ENCODE data around the gene NET1. TPM values are rescaled to one million over a fixed set of nuclear protein-coding genes. Genes with fewer than 3 reads are reported as not detected.

The NET1 gene
- polyA plus RNA-seq, 2 of the 4 experiments (the other 2 are of a cell fraction) = 42.9 to 132 TPM

DNA sequence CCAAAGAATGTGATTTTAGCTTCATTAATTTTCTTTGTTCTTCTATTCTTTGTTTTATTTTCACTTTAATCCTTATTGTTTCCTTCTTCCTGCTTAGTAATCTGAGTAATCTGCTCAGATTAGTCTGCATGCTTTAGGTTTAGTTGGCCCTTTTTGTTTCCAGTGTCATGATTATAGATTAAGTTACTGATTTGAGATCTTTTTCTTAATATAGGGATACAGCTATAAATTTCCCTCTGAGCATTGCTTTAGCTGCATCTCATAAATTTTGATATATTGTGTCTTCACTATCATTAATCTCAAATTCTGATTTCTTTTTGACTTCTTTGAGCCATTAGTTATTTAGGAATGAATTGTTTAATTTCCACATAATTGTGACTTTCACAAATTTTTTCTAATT lies 6.2 kb downstream of the NET1 start:
- TF ChIP-seq EP300 (IDR thresholded peaks at IDR 0.05) = no peak
- TF ChIP-seq ZNF302 (CRISPR knock-in tag; IDR thresholded peaks at IDR 0.05) = 0 out of 2 replicates have a peak, but pooled peaks have one; percentile 17
- TF ChIP-seq FOXS1 (CRISPR knock-in tag; IDR thresholded peaks at IDR 0.05) = 0 out of 2 replicates have a peak, but pooled peaks have one; percentile 14
- TF ChIP-seq JUNB (IDR thresholded peaks at IDR 0.05) = no peak
- 0 out of 2 replicates have a peak, but pooled peaks have one; percentile 25 for TF ChIP-seq EHF (CRISPR knock-in tag; IDR thresholded peaks at IDR 0.05)
- ATAC-seq (no peak), FAIRE-seq (no peak), DNase-seq (ENCODE audit: low read depth in 1 of 2, low spot score in 1 of 2) (no peak)
- Histone ChIP-seq H3K27ac (no peak overlapping the region), H3K4me3 (no peak overlapping the region), H3K9me3 (peaks cover 21% of the 10 kb centered on the region), H3K4me2 (no peak overlapping the region), H3K4me1 (peaks cover 13% of the 10 kb centered on the region)
- ChIA-PET CTCF (interaction anchor here (0.9 to 2.6 kb wide), 3 partner anchors 15 to 604 kb away, joined by 3 to 8 read pairs (median 6); no protein-coding TSS in a partner anchor), POLR2A (no interaction called here)

DNA sequence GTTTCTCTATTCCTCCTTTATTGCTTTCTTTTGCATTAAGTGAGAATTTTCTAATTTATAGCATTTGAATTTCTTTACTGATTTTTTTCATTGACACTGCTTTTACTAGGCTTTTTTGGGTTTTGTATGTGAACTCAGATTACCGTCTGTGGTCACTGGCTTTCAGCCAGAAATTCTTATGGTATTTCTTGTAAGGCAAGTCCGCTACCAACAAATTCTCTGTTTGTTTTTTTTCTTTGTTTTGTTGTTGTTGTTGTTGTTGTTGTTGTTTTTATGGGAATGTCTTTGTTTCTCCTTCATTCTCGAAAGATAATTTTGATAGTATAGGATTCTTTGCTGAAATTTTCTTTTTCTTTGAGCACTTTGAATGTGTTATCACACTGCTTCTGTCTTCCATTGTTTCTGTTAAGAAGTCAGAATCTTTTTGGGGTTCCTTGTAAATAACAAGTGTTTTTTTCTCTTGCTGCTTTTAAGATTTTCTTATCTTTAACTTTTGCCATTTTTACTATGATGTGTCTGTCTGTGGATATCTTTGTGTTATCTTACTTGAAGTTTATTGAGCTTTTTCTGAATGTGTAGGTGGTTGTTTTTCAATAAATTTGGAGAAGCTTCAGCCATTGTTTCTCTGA lies 7.2 kb downstream of the NET1 start:
- H3K4me2 ChIP-seq = no peak overlapping the region
- ATAC-seq (no peak), FAIRE-seq (no peak), DNase-seq (ENCODE audit: low read depth in 1 of 2, low spot score in 1 of 2) (no peak)
- no peak overlapping the region for H3K27ac ChIP-seq
- ChIA-PET CTCF (interaction anchor here (0.9 to 2.6 kb wide), 4 partner anchors 14 to 605 kb away, joined by 3 to 8 read pairs (median 7); no protein-coding TSS in a partner anchor), POLR2A (no interaction called here)
- H3K4me1 ChIP-seq = peaks cover 5% of the 10 kb centered on the region
- H3K4me3 ChIP-seq = no peak overlapping the region
- WGBS (ENCODE audit: missing lambda C conversion rate) = 94% methylated on average over 3 of the region's 3 CpGs
- TF ChIP-seq, protein P1, sequence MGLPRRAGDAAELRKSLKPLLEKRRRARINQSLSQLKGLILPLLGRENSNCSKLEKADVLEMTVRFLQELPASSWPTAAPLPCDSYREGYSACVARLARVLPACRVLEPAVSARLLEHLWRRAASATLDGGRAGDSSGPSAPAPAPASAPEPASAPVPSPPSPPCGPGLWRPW (IDR thresholded peaks at IDR 0.05) = no peak
- TF ChIP-seq FOXS1 (CRISPR knock-in tag; IDR thresholded peaks at IDR 0.05) (no peak), EP300 (IDR thresholded peaks at IDR 0.05) (no peak), ESRRA (IDR thresholded peaks at IDR 0.05; ENCODE audit: borderline replicate concordance, low read length) (no peak), JUNB (IDR thresholded peaks at IDR 0.05) (no peak), BHLHE40 (IDR thresholded peaks at IDR 0.05; ENCODE audit: low read depth, low read length) (no peak), SMC3 (IDR thresholded peaks at IDR 0.05) (no peak), KDM5A (IDR thresholded peaks at IDR 0.05) (no peak), ZC3H11A (IDR thresholded peaks at IDR 0.05) (no peak), POLR2AphosphoS2 (conservative IDR thresholded peaks at IDR 0.05; ENCODE audit: low read length) (no peak), NR3C1 (IDR thresholded peaks at IDR 0.05) (no peak), ZNF302 (CRISPR knock-in tag; IDR thresholded peaks at IDR 0.05) (no peak), RFX5 (IDR thresholded peaks at IDR 0.05) (no peak), ZSCAN20 (CRISPR knock-in tag; IDR thresholded peaks at IDR 0.05) (no peak), HOXB5 (CRISPR knock-in tag; IDR thresholded peaks at IDR 0.05) (no peak)
- TF ChIP-seq, protein P2, sequence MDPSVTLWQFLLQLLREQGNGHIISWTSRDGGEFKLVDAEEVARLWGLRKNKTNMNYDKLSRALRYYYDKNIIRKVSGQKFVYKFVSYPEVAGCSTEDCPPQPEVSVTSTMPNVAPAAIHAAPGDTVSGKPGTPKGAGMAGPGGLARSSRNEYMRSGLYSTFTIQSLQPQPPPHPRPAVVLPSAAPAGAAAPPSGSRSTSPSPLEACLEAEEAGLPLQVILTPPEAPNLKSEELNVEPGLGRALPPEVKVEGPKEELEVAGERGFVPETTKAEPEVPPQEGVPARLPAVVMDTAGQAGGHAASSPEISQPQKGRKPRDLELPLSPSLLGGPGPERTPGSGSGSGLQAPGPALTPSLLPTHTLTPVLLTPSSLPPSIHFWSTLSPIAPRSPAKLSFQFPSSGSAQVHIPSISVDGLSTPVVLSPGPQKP (IDR thresholded peaks at IDR 0.05; ENCODE audit: low read depth, low read length) = no peak
- TF ChIP-seq, protein P3, sequence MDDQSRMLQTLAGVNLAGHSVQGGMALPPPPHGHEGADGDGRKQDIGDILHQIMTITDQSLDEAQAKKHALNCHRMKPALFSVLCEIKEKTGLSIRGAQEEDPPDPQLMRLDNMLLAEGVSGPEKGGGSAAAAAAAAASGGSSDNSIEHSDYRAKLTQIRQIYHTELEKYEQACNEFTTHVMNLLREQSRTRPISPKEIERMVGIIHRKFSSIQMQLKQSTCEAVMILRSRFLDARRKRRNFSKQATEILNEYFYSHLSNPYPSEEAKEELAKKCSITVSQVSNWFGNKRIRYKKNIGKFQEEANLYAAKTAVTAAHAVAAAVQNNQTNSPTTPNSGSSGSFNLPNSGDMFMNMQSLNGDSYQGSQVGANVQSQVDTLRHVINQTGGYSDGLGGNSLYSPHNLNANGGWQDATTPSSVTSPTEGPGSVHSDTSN (IDR thresholded peaks at IDR 0.05) = no peak
- peaks cover 21% of the 10 kb centered on the region for H3K9me3 ChIP-seq

DNA sequence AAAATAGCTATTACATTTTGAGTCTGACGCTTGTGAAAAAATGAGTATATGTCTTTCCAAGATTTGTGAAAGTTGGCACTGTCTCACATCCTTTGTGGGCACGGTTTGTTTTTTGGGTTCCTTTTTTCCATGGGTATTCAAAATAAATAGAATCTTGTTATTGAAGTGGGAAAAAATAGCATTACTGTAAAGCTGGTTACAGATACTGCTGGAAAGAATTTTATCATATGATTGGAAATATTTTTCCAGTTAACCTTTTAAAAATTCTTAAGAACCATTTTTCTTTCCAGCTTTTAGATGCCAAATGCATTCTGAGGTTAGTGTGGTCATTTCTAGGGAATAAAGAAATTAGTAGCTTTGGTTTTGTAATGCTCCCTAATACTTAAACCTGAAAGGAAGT lies 11.4 kb downstream of the NET1 start:
- peaks cover 12% of the 10 kb centered on the region for H3K9me3 ChIP-seq
- CTCF ChIA-PET = interaction anchor here (1.0 to 2.5 kb wide), 4 partner anchors 40 to 609 kb away, joined by 4 to 10 read pairs (median 4); no protein-coding TSS in a partner anchor
- peaks cover 20% of the 10 kb centered on the region for H3K4me1 ChIP-seq
- WGBS (ENCODE audit: missing lambda C conversion rate) = 51% methylated on average over 2 of the region's 2 CpGs
- TF ChIP-seq, protein P2 (IDR thresholded peaks at IDR 0.05; ENCODE audit: low read depth, low read length) = no peak
- TF ChIP-seq HEYL (CRISPR knock-in tag; IDR thresholded peaks at IDR 0.05) = no peak
- TF ChIP-seq, protein P4, sequence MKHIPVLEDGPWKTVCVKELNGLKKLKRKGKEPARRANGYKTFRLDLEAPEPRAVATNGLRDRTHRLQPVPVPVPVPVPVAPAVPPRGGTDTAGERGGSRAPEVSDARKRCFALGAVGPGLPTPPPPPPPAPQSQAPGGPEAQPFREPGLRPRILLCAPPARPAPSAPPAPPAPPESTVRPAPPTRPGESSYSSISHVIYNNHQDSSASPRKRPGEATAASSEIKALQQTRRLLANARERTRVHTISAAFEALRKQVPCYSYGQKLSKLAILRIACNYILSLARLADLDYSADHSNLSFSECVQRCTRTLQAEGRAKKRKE (CRISPR knock-in tag; IDR thresholded peaks at IDR 0.05; ENCODE audit: low read depth) = no peak
- TF ChIP-seq RNF2 (IDR thresholded peaks at IDR 0.05; ENCODE audit: borderline replicate concordance, low read depth) = no peak
- no peak for TF ChIP-seq MYC (IDR thresholded peaks at IDR 0.05; ENCODE audit: borderline replicate concordance, low read length)
- no peak for TF ChIP-seq NPAS2 (CRISPR knock-in tag; IDR thresholded peaks at IDR 0.05; ENCODE audit: borderline replicate concordance)
- TF ChIP-seq ZFP36 (IDR thresholded peaks at IDR 0.05; ENCODE audit: borderline replicate concordance, partially characterized antibody) = no peak
- no peak for TF ChIP-seq ZNF302 (CRISPR knock-in tag; IDR thresholded peaks at IDR 0.05)
- TF ChIP-seq, protein P5, sequence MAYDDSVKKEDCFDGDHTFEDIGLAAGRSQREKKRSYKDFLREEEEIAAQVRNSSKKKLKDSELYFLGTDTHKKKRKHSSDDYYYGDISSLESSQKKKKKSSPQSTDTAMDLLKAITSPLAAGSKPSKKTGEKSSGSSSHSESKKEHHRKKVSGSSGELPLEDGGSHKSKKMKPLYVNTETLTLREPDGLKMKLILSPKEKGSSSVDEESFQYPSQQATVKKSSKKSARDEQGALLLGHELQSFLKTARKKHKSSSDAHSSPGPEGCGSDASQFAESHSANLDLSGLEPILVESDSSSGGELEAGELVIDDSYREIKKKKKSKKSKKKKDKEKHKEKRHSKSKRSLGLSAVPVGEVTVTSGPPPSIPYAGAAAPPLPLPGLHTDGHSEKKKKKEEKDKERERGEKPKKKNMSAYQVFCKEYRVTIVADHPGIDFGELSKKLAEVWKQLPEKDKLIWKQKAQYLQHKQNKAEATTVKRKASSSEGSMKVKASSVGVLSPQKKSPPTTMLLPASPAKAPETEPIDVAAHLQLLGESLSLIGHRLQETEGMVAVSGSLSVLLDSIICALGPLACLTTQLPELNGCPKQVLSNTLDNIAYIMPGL (CRISPR knock-in tag; IDR thresholded peaks at IDR 0.05; ENCODE audit: borderline replicate concordance) = no peak
- TF ChIP-seq HOXB5 (CRISPR knock-in tag; IDR thresholded peaks at IDR 0.05) = no peak
- TF ChIP-seq, protein P6, sequence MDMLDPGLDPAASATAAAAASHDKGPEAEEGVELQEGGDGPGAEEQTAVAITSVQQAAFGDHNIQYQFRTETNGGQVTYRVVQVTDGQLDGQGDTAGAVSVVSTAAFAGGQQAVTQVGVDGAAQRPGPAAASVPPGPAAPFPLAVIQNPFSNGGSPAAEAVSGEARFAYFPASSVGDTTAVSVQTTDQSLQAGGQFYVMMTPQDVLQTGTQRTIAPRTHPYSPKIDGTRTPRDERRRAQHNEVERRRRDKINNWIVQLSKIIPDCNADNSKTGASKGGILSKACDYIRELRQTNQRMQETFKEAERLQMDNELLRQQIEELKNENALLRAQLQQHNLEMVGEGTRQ (IDR thresholded peaks at IDR 0.05) = no peak
- FAIRE-seq (no peak), DNase-seq (ENCODE audit: low read depth in 1 of 2, low spot score in 1 of 2) (no peak), ATAC-seq (no peak)
- no peak overlapping the region for H3K4me3 ChIP-seq
- POLR2A ChIA-PET = no interaction called here
- H3K4me2 ChIP-seq = no peak overlapping the region
- H3K27ac ChIP-seq = no peak overlapping the region
